ENCODE results near the gene ADH7.

Gene ADH7

DNA sequence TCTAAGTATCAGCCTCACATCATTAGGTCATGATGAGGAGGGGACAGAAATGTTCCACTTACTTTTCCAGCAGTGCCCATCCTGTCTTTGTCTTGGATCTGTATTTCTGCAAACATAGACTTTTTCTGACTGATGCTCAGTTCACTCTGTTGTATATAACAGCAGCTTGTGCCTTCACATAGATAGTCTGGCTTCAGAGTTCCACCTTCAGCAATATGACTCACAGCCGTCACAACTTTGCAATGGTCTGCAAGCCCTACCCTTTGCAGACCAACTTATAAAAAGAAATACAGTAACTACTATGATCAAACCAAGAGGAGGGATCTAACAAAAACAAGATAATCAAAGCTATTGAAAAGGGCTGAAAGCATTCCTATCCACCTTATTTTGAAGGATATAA is at the start of gene ADH7:
TSS of gene ADH7 (minus strand) at position 189 of the 400 bp plus-strand sequence. CDS start at position 80, 109 bp downstream.
- DNase-seq (ENCODE audit: low read depth) = no peak

DNA sequence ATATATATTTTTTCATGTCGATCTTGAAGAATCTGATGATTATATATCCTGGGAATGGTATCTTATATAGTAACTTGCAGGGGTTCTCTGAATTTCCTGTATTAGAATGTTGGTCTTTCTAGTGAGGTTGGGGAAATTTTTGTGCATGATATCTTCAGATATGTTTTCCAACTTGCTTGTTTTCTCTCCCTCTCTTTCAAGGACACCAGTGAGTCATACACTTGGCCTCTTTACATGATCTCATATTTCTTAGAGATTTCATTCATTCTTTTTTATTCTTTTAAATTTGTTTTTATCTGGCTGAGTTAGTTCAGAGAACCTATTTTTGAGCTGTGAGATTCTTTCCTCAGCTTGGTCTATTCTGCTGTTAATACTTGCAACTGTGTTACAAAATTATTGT is 48.5 kb upstream of the ADH7 start:
- DNase-seq (ENCODE audit: low read depth) = no peak

DNA sequence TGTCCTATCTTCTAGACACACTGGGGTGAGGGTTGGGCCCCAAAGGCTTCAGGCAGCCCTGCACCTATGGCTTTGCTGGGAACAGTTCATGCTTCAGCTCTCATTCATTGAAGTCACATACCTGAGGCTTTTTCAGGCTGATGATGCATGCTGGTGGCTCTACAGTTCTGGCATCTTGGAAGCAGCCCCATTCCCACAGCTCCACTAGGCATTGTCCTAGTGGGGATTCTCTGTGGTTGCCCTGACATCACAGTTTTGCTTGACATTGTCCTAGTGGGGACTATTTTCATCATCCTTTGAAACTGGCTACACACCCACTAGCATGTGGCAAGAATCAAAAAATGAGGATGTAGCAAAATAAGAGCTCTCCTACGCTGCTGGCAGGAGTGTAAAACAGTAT is 38.0 kb upstream of the ADH7 start:
- DNase-seq (ENCODE audit: low read depth) = no peak

DNA sequence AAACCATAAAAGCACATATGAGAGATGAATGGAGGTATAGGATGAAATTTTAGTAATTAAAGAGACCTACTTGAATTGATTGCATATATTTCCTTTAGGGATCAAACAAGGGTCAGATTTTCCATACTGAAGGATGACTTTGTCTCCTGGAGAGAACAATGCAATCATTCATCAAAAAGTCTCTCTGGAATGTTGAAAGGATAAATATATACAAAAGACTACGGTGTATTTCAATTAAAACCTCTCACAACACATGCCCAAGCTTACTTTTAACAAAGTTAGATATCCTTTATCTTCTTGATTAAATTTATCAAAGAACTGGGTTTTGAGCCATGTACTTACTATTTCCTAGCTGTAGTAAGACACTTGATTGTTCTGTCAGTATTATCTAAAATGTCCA is 36.8 kb upstream of the ADH7 start:
- no peak for DNase-seq (ENCODE audit: low read depth)

DNA sequence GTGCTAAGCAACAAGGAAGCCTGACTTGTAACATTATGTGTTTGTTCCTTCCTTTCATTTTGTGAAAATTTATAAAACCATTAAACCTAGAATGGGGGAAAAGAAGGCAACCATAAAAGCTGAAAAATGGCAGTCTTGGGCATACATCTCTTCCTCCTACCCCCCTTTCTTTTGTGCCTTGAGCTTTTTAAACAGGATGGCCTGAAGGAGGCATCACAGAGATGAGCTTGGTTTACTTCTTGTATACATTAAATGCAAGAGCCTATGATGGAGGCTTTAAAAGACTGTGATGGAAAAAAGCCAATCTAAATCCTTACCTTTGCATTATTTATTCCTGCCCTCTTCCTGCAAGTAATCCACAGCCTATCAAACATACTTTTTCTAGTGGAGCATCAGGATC is 36.2 kb upstream of the ADH7 start:
- DNase-seq (ENCODE audit: low read depth) = no peak

DNA sequence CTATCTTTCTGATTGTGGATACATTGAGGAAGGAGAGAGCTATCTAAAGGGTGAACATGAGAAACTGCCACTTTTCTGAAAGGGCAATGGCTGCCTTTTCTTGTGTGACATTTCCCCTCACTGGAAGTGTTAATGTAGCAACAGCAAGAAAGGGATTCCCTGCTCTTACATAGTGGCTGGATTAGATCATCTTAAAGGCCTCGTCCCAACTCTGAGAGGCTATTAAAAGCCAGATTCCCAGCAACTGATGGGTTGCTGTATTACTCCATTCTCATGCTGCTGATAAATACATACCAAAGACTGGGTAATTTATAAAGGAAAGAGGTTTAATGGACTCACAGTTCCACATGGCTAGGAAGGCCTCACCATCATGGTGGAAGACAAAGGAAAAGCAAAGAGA is 33.7 kb upstream of the ADH7 start:
- no peak for DNase-seq (ENCODE audit: low read depth)

DNA sequence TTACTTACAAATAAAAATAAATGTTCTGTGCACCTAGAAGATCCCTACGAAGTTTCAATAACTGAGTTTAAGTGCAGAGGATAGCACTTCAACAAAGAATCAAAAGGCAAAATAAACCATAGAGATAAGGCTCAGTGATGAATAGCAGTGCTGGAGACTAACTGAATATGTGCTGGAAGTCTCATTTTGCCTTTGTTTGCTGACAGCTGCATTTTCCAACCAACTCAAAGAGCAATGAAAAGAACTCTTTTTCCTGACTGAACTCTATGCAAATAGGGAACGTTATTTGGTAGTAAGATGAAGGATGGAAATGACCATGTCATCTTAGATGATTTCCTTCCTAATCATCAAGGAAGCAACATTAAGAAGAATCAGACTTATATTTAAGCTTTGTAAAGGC is 32.7 kb upstream of the ADH7 start:
- DNase-seq (ENCODE audit: low read depth) = no peak

DNA sequence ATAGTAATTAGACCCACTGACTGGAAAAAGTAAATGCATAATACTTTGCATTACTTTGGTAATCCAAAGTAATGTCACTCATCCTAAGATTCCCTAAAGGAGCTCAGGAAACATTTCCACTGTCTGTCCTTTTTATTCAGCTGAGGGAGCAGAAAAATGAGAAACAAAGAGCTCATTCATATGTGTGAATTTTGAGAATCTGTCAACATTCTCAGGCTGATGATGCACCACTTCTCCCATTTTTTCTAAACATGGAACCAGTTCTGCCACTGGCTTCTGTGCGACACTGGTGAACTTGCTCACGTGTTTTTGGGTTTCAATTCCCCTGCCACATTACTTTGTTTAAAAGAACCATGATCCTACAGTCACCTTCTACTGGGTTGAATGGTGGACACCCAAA is 28.4 kb upstream of the ADH7 start:
- DNase-seq (ENCODE audit: low read depth) = no peak

DNA sequence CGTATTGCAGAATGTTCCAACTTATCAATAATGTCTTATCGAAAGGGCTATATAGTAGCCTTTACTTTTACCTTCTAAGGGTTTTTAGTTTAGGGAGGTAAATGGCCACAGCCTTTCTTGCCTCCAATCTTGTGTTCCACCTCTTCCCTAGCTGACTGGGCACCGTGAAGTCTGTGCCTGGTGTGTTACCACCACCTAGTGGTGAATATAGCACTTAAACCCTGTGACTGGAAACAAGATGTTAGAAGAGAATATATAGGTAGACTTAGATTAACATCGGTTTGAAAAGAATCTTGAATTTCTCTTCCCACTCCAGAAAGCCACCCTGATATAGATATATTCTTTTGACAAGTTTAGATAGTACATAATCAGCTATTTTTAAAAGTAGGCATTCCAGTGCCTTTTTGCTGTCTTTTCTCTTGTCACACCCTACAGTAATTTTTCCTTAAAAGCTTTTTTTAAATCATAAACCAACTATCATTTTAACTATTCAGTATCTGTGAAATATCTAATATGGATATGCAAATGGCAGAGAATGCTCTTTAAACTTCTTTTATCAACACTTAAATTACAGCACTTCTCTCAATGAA is 27.8 kb upstream of the ADH7 start:
- DNase-seq (ENCODE audit: low read depth) = peak; percentile 12

DNA sequence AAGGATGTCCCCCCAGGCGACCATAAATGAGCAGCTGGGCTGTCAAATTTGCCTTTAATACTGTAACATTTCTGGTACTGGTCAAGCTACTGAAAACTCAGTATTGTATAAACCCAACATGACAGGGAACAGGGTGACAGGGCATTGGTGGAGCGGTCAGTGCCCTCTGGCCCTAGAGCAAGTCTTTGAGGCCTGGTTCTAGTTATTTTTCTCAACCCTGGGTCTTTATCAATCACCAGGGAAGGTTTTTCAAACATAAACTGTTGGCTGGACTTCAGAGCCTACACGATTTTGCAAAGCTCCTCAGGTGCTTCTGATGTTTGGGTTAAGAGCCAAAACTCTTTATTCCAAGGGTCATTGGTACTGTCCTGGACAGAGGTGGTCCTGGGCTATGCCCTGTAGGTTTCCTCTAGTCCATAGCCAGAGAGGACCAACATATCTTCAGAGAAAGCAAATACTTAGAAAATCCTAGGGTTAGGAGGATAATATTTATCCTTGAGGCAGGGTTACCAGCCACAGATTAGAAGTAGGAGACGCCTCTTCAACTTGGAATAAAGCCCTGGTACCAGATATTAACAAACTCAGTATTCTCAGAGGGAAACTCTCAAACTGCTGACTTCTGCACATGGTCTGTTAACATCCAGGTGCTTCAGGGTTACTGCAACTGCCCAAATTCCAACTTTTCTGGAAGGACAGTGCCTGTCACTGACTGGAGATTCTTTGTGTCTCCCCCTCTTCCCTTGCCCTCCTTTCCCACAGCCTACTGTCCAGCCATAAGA is 26.7 kb upstream of the ADH7 start:
- DNase-seq (ENCODE audit: low read depth) = no peak

DNA sequence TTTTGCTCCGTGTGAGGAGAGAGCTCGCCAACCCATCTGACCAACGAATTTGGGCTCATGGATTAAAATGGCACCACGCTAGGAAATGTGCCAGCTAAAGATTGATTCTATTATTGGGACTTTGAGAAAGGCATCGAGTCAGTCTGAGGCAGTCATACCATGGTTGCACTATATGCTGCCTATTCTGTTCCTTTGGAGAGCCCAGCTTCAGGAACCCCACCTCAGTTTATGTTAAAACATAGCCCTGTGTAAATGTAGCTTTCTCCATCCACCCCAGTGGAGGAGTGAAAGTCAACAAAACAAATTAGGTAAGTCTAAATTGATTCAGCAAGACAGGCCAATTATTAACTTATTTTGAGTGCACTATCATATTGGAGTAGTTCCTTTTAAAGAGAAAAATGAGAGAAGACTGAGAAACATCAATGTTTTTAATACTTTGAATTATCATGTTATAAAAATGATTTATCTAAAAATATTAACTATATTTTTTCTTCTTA is 24.5 kb upstream of the ADH7 start:
- DNase-seq (ENCODE audit: low read depth) = no peak

DNA sequence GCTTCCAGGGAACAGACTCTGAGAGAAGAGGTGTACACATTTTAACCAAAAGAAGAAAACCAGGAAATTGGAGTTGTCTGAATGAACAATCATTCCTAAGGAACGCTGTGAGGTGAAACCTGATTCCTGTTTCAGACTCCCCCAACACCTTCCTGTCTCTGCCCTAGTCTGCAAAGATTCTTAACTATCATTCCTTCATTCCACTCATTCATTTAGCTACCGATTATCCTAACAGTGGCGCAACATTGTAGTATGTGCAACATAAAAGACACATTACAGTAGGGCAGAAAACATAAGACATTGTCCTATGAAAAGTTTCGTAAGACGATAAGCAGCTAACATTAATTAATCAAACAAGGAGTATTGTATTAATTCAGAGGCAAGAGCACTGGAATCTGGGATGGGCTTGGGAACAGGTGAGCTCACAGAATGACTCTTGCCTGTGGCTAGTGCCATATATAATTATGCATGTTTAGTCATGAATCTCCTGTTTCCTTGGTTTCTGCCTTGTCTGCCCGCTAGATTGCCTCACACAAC is 23.8 kb upstream of the ADH7 start:
- DNase-seq (ENCODE audit: low read depth) = no peak

DNA sequence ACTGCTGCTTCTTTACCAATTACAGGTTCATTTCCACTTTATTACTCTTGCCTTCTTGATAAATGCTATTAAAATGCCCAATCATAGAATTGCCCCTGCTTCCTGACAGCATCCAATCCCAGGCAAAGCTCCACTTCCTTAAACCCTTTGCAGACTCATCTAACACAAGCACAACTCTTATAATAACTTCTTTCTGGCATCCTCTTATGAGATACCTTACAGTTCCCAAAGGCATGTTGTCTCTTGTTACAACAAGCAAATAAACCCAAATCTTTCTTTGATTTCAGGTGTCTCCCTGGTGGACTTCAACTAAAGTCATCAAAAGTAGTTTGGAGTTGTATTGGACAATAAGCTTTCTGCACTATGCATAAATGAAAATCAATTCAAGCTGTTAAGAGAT is 22.5 kb upstream of the ADH7 start:
- no peak for DNase-seq (ENCODE audit: low read depth)

DNA sequence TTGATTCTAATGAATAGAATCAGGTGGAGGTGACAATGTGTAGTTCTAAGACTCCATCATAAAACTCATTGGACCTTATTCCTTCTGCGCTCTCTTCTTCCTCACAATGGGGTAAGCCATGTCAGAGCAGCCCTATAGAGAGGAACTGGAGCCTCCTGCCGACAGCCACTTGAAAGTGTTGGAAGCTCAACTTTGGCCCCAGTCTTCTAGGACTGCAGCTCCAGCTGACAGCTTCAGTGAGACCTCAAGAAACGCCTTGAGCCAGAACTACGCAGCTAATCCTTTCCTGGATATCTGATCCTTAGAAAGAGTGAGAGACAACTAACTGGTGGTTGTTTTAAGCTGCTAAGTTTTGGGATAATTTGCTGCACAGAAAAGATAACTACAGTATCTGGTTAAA is 22.1 kb upstream of the ADH7 start:
- DNase-seq (ENCODE audit: low read depth) = no peak

DNA sequence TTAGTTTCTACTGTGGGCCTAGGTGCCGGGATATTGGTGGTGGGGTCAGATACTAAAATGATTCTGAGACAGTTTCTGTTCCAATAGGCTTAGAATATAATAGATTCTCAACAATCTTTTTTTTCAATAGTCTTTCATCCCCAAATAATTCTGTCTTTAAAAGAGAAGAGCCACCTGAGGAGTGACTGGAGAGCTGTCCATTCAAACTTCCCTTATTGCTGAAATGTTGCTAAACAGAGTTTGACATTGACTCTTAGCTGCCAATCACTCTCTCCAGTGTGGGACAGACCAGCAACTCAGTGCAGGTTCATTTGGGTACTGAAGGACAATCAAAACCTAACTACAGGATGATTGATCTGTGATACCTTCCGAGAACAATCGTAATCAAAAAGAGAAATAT is 12.4 kb upstream of the ADH7 start:
- no peak for DNase-seq (ENCODE audit: low read depth)

DNA sequence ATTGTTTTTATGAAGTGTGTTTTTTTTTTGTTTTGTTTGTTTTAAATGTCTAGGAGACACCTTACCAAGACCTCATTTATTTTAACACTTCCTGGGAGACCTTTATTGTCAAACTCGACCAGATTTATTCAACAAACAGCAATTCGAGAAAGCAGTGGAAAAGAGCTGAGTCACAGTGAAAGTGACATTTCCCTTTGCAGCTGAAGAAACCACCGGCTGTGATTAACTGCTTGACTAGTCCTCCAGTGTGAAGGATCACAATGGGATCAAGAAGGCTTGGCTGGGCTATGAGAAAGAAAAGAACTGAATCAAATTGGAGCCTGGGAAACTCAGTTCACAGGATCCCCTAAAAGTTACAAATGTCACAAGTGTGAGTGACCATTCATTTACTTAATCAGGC is 11.9 kb upstream of the ADH7 start:
- DNase-seq (ENCODE audit: low read depth) = no peak

DNA sequence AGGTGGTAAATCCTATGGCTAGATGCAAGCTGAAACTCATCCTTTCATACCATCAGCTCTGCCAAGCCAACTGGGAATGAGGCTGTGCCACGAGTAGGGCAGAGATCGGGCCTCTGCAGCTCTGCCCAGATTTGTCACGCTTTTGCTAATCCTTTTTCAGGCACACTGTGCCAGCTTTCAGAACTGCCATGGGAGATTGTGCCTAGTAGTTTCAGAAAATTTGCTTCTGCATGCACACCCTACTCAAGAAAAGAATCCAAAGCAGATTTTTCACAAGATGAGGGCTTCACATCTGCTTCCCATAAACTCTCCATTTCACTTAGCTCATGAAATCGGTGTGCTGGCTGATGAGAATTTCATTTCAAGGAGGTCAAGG is 3.3 kb upstream of the ADH7 start:
- DNase-seq (ENCODE audit: low read depth) = no peak

DNA sequence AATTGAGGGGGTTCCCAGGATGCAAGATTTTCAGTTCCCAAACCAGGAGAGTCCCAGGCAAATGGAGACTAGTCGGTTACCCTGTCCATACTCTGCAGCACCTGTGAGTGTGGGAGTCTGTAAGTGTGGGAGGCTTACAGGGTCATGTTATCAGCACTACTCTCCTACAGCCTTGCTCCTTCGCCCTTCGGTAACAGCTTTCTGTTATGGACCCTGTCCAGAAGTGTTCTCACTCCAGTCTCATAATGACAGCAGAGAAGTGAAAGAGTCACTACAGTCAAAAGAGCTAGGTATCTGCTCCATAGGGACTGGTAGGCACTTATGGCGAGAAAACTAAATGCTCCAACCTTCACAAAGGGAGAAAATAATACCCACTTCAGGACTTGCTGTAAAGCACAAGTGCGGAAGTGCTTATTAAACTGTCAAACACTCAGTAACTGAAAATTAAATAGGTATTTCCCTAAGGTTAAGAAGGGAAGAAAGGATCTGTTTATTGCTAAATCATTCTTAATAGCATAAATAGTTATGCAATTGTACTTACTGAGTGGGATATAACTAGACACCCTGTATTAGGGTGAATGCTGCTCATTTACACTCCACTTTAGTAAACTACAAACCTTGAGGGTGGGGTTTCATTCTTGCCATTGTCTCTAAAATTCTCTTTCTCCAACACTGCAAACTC is 2.7 kb upstream of the ADH7 start:
- DNase-seq (ENCODE audit: low read depth) = no peak

DNA sequence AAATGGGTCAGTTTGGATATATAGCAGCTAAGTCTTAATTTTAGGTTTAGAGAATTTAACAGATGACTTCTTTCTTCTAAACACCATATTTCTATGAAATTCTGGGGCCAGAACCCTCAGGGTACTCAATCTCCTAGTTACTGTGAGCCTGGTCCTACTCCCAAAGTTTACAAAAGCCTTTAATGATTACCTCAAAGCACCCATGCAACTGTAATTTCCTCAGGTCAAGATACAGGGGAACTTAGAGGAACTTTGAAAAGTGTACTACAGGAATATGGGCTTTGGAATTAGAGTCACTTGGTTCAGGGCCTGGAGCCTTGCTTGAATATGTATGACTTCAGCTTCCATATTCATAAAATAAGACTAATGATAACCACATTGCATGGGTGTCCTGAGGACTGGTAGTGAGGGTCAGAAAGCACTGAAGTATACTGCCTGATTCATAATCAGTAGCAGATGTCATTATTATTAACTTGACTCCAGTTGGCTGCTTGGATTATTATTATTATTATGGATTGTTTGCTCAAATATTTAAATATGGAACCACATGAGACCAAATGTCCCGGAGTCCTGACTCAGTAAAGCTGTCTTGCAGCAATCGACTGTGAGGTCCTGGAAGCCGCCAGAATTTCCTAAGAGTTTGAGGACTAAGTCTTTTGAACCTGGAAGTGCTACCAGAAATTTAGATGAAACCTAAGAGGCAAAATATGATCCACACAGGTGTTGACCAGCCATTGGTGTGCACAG is 2.0 kb upstream of the ADH7 start:
- DNase-seq (ENCODE audit: low read depth) = no peak

DNA sequence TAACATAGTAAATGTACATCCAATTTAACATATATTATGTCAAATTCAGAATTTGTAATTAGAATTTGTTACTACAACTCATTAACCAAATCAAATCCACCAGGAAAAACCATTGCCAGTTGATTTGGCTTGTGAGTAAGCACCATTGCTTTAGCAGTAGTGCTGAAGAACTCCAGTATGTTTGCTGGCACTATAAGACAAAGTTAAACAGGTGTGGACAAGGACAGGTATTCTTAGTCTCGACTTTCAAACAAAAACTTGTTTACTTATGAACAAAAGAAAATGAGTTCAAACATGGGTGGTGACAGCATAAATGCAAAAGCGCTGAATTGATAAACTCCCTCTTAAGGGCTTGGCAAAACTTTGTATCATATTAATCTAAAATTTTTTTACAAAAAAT is 1.3 kb upstream of the ADH7 start:
- DNase-seq (ENCODE audit: low read depth) = no peak

DNA sequence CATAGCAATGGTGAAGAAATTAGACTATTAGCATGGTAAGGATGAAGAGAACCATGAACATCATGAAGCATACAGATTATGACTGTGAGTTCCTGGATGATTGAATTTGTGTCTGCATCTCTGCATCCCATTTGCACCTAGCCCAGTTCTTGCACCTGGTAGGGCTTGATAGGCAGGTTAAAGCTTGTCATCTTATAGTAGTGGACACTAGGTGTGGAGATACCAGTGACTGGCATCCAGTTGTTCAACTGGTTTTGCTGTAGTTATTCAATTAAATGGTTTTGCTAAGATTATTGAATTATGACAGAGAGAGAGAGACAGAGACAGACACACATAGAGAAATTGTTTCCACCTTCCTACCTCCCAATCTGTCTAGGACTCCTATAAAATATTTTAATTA is 5.0 kb downstream of the ADH7 start:
- DNase-seq (ENCODE audit: low read depth) = no peak

DNA sequence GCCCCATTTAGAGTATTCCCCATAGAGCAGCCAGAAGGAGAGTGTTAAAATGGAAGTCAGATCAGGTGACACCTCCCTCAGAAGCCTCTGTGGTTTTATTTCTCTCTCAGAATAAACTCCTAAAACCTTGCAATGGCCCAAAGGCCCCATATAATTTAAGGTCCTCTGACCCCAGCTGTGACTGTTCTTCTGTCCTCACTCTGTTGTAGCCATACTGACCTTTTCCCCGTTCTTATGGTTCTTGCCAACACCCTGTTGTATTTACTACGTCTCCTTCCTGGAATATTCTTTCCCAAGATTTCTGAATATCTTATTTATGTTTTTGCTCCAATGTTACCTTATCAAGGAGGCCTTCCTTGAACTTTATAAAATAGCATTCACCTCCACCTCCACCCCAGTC is 18.0 kb downstream of the ADH7 start:
- no peak for DNase-seq (ENCODE audit: low read depth)
